Spleen (tissue), 7 donors: ENCODE measurements around the gene ADCY2.

ENCODE experiments used
- POLR2A ChIP-seq, 3 donors: fragments of 450-650 bp; IDR thresholded peaks; one replicate each; pipeline ENCODE4 v1.5.1; 2017; ENCODE audit warnings: antibody characterized with exemption in 3 of 3, mild to moderate bottlenecking in 1 of 3
- POLR2AphosphoS5 ChIP-seq, 3 donors: sonication (generic); formaldehyde crosslinking; IDR thresholded peaks; one replicate each; pipeline ENCODE4 v1.5.1; 2017; ENCODE audit warnings: antibody characterized with exemption in 3 of 3
- TF ChIP-seq, protein P1 (sequence below), 11 experiments: fragments of 200-600 bp in 7 of 11; fragments of 450-650 bp in 4 of 11; sonication (generic) in 4 of 11; IDR thresholded peaks in 8 of 11; conservative IDR thresholded peaks in 3 of 11; 1 replicate in 7 of 11; 2 replicates in 4 of 11; pipeline versions ENCODE4 v1.4.0 to v1.8.0; 2016 to 2021; ENCODE audit warnings: antibody characterized with exemption in 11 of 11, inconsistent platforms in 4 of 11, mild to moderate bottlenecking in 1 of 11
- donor health status: DM: no; HTN: no; CAD: no; lungs with moderate emphysema.
- donor health status: DM: no; HTN: no; CAD: no.
- donor health status: DM: no; HTN: no; CAD: no.

DNA sequence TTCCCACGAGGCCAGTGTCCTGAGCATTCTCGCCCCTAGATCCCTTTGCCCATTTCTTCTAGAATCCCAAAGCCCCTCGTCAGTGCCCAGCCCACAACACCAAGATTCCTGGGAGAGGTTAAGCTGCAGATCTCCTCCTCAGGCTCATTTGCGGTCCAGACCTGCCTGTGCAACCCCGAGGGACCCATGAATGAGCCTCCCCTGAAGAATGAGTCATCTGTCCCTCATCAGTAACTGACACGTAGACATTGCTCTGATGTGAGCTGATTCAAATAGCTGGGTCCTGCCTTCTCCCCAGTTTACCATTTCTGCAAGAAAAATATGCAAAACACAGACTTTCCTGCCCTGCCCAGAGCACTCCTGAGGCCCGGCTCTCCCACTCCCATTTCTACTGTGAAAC, 92.8 kb downstream of the ADCY2 start:
- TF ChIP-seq POLR2AphosphoS5 (IDR thresholded peaks at IDR 0.05), result no peak
- TF ChIP-seq, protein P1, sequence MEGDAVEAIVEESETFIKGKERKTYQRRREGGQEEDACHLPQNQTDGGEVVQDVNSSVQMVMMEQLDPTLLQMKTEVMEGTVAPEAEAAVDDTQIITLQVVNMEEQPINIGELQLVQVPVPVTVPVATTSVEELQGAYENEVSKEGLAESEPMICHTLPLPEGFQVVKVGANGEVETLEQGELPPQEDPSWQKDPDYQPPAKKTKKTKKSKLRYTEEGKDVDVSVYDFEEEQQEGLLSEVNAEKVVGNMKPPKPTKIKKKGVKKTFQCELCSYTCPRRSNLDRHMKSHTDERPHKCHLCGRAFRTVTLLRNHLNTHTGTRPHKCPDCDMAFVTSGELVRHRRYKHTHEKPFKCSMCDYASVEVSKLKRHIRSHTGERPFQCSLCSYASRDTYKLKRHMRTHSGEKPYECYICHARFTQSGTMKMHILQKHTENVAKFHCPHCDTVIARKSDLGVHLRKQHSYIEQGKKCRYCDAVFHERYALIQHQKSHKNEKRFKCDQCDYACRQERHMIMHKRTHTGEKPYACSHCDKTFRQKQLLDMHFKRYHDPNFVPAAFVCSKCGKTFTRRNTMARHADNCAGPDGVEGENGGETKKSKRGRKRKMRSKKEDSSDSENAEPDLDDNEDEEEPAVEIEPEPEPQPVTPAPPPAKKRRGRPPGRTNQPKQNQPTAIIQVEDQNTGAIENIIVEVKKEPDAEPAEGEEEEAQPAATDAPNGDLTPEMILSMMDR (IDR thresholded peaks at IDR 0.05 in 8 of 11, conservative IDR thresholded peaks at IDR 0.05 in 3 of 11), result no peak
- no peak for TF ChIP-seq POLR2A (IDR thresholded peaks at IDR 0.05)
